ENCODE data around the gene CEP57L1. TPM values are rescaled to one million over a fixed set of nuclear protein-coding genes. Genes with fewer than 3 reads are reported as not detected.
A peak's percentile ranks its signal among the peaks of the same experiment; 100 is the strongest.

The CEP57L1 gene
- polyA plus RNA-seq, 3 donors: 3.4 to 5.2 (median 3.9) TPM

- WGBS (ENCODE audit: insufficient coverage): 100% methylated on average over 1 of the region's 4 CpGs
- H3K4me1 Mint-ChIP-seq: peaks cover 9% of the 10 kb centered on the region
- no peak overlapping the region for H2AFZ ChIP-seq (ENCODE audit: insufficient read depth, low read depth, low read length, poor library complexity, severe bottlenecking)
- intact Hi-C loops (cut with micrococcal nuclease): no loop called here
- H4K20me1 ChIP-seq (ENCODE audit: insufficient read depth, low read length): no peaks in the 10 kb centered on the region
- H3K27me3 ChIP-seq (ENCODE audit: control insufficient read depth in 2 of 2, insufficient read depth in 2 of 2, low read length in 2 of 2): no peaks in the 10 kb centered on the region
- H3K27ac Mint-ChIP-seq: no peak overlapping the region
- no peak overlapping the region for H3K27ac ChIP-seq (ENCODE audit: low read depth in 1 of 2, low read length in 2 of 2)
- H3K4me2 ChIP-seq (replicated peaks; ENCODE audit: extremely low read depth, low read length, poor library complexity, severe bottlenecking): no peak overlapping the region
- no peak for DNase-seq
- peaks cover 0 to 3% of the 10 kb centered on the region in 2 donors for H3K36me3 Mint-ChIP-seq
- H3K9ac ChIP-seq (ENCODE audit: insufficient read depth, low read length, poor library complexity, severe bottlenecking): no peak overlapping the region
- peaks cover 3 to 17% of the 10 kb centered on the region in 2 donors for H3K9me3 ChIP-seq (replicated peaks in 1 of 2; ENCODE audit: control insufficient read depth in 1 of 2, insufficient read depth in 1 of 2, low read length in 2 of 2)
- no peak overlapping the region for H3K4me3 Mint-ChIP-seq
- peaks cover 5 to 8% of the 10 kb centered on the region in 2 donors for H3K4me1 ChIP-seq (ENCODE audit: control insufficient read depth in 1 of 2, insufficient read depth in 2 of 2, low read length in 2 of 2)
- H3K27me3 Mint-ChIP-seq (ENCODE audit: low read depth in 3 of 3): peaks cover 0 to 5% (median 0%) of the 10 kb centered on the region in 3 donors
- no peaks in the 10 kb centered on the region for H3K36me3 ChIP-seq (replicated peaks in 1 of 2; ENCODE audit: control insufficient read depth in 1 of 2, insufficient read depth in 2 of 2, low read length in 2 of 2)
- peaks cover 13 to 18% (median 17%) of the 10 kb centered on the region in 7 donors for H3K9me3 Mint-ChIP-seq
- H3K4me3 ChIP-seq (replicated peaks in 1 of 3; ENCODE audit: low read depth in 2 of 3, low read length in 3 of 3): no peak overlapping the region
- TF ChIP-seq, protein P1, sequence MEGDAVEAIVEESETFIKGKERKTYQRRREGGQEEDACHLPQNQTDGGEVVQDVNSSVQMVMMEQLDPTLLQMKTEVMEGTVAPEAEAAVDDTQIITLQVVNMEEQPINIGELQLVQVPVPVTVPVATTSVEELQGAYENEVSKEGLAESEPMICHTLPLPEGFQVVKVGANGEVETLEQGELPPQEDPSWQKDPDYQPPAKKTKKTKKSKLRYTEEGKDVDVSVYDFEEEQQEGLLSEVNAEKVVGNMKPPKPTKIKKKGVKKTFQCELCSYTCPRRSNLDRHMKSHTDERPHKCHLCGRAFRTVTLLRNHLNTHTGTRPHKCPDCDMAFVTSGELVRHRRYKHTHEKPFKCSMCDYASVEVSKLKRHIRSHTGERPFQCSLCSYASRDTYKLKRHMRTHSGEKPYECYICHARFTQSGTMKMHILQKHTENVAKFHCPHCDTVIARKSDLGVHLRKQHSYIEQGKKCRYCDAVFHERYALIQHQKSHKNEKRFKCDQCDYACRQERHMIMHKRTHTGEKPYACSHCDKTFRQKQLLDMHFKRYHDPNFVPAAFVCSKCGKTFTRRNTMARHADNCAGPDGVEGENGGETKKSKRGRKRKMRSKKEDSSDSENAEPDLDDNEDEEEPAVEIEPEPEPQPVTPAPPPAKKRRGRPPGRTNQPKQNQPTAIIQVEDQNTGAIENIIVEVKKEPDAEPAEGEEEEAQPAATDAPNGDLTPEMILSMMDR (IDR thresholded peaks at IDR 0.05): no peak
- H3K79me2 ChIP-seq (ENCODE audit: insufficient read depth, low read length): no peaks in the 10 kb centered on the region
These were observed 97.6 kb downstream of the CEP57L1 start for GRCh38 chr6:109192865-109193264.

DNA sequence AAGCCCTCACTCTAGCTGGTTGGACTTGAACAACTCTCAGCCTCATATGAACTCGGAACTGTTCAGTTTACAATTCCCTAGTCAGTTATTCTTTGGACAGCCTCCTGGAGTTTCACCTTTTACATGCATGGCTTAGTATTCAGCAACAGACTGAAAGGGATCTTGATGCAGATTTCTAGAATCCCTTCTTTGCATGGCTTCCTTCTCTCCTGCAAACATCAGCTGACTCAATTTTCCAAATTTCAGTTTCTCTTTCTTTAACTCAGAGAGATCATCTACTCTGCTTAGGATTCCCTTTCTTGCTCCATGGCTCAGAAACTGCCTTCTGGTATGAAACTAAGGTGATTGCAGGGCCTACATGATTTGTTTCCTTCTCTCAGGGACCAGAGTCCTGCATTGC, 99.6 kb downstream of the CEP57L1 start:
- no peak overlapping the region for H3K9ac ChIP-seq (ENCODE audit: insufficient read depth, low read length, poor library complexity, severe bottlenecking)
- 100% methylated on average over 1 of the region's 1 CpG for WGBS (ENCODE audit: insufficient coverage)
- H3K27ac ChIP-seq (ENCODE audit: low read depth in 1 of 2, low read length in 2 of 2): no peak overlapping the region
- H3K27me3 ChIP-seq (ENCODE audit: control insufficient read depth in 2 of 2, insufficient read depth in 2 of 2, low read length in 2 of 2): no peaks in the 10 kb centered on the region
- peaks cover 13 to 18% (median 17%) of the 10 kb centered on the region in 7 donors for H3K9me3 Mint-ChIP-seq
- H3K27ac Mint-ChIP-seq: peak overlapping the region in 1 of 7 donors; percentile 1
- intact Hi-C loops (cut with micrococcal nuclease): loop anchor here in 1 of 2 donors (5.0 kb wide), 1 partner anchor 97 kb away; no protein-coding TSS in a partner anchor
- H3K27me3 Mint-ChIP-seq (ENCODE audit: low read depth in 3 of 3): peaks cover 0 to 5% (median 0%) of the 10 kb centered on the region in 3 donors
- no peaks in the 10 kb centered on the region for H3K79me2 ChIP-seq (ENCODE audit: insufficient read depth, low read length)
- H3K36me3 ChIP-seq (replicated peaks in 1 of 2; ENCODE audit: control insufficient read depth in 1 of 2, insufficient read depth in 2 of 2, low read length in 2 of 2): no peaks in the 10 kb centered on the region
- peaks cover 3 to 17% of the 10 kb centered on the region in 2 donors for H3K9me3 ChIP-seq (replicated peaks in 1 of 2; ENCODE audit: control insufficient read depth in 1 of 2, insufficient read depth in 1 of 2, low read length in 2 of 2)
- H3K4me3 ChIP-seq (replicated peaks in 1 of 3; ENCODE audit: low read depth in 2 of 3, low read length in 3 of 3): no peak overlapping the region
- H3K36me3 Mint-ChIP-seq: peaks cover 0 to 3% of the 10 kb centered on the region in 2 donors
- H3K4me2 ChIP-seq (replicated peaks; ENCODE audit: extremely low read depth, low read length, poor library complexity, severe bottlenecking): no peak overlapping the region
- H3K4me1 ChIP-seq (ENCODE audit: control insufficient read depth in 1 of 2, insufficient read depth in 2 of 2, low read length in 2 of 2): peaks cover 5% of the 10 kb centered on the region in 2 donors
- peak overlapping the region in 1 of 2 donors; percentile 11 for H3K4me3 Mint-ChIP-seq
- peaks cover 7% of the 10 kb centered on the region for H3K4me1 Mint-ChIP-seq
- no peaks in the 10 kb centered on the region for H4K20me1 ChIP-seq (ENCODE audit: insufficient read depth, low read length)
- TF ChIP-seq, protein P1 (IDR thresholded peaks at IDR 0.05): no peak
- H2AFZ ChIP-seq (ENCODE audit: insufficient read depth, low read depth, low read length, poor library complexity, severe bottlenecking): peak overlapping the region; percentile 39
- DNase-seq: no peak

Data from CD14-positive monocyte (primary cell).